ENCODE results near the gene IFNW1.
"Not testable (repeated sequence)": the region's sequence is repeated elsewhere in the genome, so short reads cannot be mapped to it uniquely, and the experiment has no call there.

Gene IFNW1

DNA sequence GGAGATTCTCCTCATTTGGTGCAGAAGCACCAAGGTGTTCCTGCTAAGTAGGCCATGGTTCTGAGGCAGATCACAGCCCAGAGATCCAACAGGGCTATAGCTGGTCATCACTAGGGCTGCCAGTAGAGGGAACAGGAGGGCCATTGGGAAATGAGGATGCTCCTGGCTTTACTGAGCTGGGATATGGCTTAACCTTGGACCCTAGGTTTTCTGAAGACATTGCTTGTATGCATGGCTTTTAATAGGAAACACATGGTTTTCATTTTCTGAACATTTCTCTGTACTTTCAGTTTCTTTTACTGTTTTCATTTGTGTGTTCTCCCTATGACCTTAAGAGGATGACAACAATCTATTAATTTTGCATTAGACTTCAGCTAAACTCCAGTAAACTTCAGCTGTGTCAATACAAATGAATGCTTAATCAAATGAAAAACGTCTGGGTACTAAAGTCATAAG is at the start of gene IFNW1:
IFNW1 (minus strand) TSS at position 406 of the 456 bp plus-strand sequence; CDS start at position 144, 262 bp downstream.
- DNase-seq (ENCODE audit: low spot score) = no peak
- no peak for FAIRE-seq

DNA sequence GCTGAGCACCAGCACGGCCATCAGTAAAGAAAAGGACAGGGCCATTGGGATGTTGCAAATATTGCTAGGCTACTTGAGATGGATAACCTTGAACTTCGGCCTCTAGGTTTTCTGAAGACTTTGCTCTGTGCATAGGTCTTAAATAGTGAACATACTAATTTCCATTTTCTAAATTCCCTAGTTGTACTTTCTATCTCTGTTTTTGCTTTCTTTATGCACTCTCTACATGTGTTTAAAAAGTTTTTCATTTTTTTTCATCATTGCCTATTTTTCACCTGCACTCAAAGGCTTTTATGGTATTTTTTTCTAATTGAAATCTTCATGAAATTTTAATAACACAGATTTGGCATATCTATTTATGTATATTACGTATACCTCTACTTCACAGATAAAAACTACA is 45.9 kb upstream of the IFNW1 start, which contains the start of gene IFNA4:
IFNA4 (minus strand) TSS at position 101 of the 400 bp plus-strand sequence; CDS start at position 45, 56 bp downstream.
- FAIRE-seq = not testable (repeated sequence)

DNA sequence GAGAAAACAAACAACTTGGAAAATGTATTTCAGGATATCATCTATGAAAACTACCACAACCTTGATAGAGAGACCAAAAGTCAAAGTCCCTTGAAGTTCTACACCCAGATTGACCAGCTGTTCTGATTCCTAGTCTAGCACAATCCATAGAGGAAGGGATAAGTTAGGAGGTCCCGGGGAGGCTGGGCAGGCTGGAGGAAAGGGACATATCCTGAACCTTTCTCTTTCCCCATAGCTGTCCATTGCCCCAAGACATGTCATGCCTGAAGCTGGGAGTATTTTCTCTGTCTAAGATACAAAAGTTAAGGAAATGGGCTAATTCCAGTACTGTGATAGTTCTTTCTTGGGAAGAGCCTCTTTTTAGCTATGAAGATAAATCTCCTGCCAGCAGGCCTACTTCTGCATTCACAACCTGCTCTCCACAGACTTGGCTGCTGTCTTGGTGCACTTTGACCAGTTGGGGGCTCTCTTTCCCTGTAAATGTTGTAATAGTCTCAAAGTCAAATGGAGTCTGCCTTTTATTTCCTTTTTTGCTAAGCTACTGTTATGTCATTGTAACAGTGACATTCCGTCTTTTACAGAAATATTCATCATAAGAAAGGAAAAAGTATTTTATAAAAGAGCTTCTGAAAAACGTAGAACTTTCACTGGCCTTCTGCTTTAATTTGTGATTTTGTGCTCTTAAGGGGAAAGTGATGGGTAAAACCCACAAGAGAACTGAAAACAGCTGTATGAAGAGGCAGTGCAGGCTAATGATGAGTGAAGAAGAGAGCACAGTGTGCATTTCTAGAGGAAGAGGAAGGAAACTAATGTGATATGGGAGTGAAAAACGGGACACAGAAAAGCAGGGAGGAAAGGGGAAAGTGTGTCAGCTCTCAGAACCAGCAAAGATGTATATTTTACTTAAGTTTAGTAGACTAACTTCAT is 41.4 kb upstream of the IFNW1 start:
- DNase-seq (ENCODE audit: low spot score); FAIRE-seq: not testable (repeated sequence)

More for the DNA sequence above, 45.9 kb upstream of the IFNW1 start, which contains the start of gene IFNA4:
- DNase-seq (ENCODE audit: low spot score) = not testable (repeated sequence)

DNA sequence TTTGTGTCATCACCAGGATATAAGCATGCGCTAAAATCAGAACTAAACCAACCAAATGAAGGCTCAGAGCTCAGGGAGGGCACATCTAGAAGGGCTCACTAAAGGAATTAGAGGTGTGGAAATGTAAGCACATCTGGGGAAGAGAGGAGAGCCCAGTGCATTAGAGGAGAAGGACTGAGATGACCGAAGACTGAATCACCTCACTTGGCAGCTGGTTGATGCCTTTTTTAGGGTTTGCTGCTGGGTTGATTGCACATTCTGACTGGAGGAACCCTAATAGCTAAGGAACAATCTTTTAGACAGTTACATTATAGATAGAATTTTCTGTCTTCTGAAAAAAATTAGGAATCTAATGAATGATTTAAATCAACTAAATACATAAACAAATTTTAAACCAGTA is 33.0 kb upstream of the IFNW1 start:
- FAIRE-seq = no peak
- no peak for DNase-seq (ENCODE audit: low spot score)

DNA sequence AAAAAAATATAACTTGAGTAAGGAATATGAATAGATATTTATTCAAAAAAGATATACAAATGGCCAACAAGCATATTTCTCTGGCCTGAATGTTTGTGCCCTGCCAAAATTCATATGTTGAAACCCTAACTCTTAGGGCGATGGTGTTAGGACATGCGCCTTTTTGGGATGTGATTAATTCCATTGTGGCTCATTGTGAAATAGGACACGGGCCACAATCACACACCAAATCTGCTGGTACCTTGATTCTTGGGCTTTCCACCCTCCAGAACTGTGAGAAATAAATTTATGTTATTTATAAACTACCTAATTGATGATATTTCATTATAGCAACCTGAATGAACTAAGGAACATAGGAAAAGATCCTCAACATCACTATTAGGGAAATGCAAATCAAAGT is 30.5 kb upstream of the IFNW1 start:
- no peak for DNase-seq (ENCODE audit: low spot score)
- no peak for FAIRE-seq

DNA sequence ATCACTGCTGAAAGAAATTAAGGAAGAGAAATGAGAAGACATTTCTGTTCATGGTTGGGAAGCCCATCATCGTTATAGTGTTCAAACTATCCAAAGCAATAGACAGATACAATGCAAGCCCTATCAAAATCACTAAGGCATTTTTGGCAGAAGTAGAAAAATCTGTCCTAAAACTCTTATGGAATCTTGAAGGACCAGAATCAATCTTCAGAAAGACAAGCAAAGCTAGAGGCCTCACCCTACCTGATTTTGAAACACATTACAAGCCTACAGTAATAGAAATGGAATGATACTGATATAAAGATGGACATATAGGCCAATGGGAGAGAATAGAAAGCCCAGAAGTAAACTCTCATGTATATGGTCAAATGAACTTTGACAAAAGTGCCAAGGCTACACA is 29.7 kb upstream of the IFNW1 start:
- DNase-seq (ENCODE audit: low spot score) (no peak), FAIRE-seq (no peak)

DNA sequence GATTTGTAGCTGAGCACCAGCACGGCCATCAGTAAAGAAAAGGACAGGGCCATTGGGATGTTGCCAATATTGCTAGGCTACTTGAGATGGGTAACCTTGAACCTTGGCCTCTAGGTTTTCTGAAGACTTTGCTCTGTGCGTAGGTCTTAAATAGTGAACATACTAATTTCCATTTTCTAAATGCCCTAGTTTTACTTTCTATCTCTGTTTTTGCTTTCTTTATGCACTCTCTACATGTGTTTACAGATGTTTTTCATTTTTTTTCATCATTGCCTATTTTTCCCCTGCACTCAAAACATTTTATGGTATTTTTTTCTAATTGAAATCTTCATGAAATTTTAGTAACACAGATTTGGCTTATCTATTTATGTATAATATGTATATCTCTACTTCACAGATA is 24.9 kb upstream of the IFNW1 start, which contains the start of gene IFNA21:
IFNA21 (minus strand) TSS at position 101 of the 400 bp plus-strand sequence; CDS start at position 53, 48 bp downstream.
- DNase-seq (ENCODE audit: low spot score); FAIRE-seq: not testable (repeated sequence)

DNA sequence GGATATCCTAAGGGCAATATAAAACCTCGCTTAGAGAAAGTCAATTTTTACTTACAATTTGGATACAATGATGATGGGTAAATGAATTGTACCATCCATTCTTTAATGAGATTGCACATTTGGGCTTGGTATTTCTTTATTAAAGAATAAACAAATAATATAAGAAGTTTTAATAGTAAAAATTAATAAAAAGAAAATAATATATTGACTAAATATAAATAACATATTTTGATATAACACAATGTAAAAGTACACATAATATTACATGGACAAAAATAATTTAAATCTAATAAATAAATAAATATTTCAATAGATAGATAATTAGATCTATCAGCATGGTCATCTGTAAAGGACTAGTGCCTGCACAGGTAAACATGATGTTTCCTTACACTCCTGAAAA is 23.9 kb upstream of the IFNW1 start:
- FAIRE-seq (no peak), DNase-seq (ENCODE audit: low spot score) (no peak)

DNA sequence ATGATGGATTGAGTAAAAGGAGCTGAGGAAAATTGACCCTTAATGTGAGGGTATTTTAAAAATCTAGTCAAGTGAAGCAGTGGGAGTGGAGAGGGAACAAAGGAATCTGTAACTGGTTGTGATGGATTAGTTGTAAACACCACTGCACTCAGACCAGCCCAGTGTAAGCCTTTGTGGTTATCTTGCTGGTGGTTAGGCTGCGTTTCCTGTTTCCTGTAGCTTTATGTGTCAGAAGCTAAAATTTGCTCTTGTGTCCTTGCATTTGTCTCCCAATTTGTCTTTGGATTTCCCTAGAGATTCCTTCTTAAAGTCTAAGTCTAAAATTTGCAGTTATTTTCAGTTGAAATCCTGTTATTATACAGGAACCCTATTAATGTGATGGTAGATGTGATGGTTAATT is 18.5 kb upstream of the IFNW1 start:
- FAIRE-seq = no peak
- no peak for DNase-seq (ENCODE audit: low spot score)

DNA sequence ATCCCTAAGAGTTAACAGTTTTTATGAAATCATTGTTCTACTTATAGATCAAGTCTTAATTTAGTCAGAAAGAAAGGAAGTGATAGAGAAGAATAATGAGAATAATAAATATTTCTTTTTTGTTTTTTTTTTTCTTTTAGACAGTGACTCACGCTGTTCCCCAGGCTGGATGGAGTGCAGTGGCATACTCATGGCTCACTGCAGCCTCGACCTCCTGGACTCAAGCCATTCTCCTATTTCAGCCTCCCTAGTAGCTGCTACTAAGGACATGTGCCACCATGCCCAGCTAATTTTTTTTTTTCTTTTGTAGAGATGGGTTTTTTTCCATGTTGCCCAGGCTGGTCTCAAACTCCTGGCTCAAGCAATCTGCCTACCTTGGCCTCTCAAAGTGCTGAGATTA is 13.9 kb upstream of the IFNW1 start:
- no peak for DNase-seq (ENCODE audit: low spot score)
- no peak for FAIRE-seq

DNA sequence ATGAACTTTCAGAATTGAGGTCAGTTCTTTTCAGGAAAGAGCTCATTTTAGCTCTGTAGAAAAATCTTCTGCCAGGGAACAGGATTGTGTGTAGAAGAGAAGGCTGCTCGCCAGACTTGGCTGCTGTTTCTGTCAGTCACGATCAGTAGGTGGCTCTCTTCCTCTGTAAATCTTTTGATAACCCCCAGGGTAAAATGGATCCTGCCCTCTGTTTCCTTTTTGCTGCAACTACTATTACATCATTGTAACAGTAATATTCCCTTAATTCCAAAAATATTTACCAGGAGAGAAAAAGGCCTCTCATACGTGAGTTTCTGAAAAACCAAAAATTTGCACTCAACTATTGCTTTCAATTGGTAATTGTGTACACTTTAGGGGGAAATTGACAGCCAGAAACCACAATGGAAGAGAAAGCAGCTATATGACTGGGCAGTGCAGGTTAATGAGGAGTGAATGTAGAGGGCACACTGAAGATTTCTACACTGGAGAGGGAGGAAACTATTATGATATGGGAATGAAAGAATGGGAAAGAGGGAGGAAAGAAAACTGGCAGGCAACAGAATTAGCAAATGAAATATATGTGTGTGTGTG is 12.5 kb upstream of the IFNW1 start:
- DNase-seq (ENCODE audit: low spot score) (no peak), FAIRE-seq (no peak)

DNA sequence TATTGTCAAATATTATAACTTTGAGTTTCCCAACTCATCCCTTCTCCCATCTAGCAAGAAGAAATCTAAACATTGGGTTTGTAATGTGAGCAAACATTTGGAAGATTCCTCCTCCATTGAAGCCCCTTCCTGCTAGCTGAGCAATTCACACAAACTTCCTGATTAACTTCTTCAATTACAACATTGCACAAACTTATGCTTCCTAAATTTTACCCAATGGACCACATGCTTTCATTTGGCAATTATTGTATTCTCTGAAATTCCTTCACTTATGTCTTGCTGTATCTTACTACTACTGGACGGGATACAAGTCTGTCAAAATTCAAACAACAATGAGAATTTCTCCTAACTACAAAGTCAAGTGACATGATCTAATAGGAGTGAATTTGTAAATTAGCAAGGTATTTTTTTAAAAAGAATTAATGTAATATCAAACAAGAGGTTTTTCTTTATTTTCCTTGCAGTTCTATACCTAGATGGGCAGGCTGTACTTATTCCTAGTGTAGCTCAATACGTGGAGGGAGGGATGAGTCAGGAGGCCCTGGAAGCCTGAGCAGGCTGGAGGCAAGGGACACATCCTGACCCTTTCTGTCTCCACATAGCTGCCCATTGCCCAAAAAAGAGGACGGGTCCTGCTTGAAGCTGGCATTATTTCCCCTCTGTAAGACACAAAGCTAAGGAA is 11.8 kb upstream of the IFNW1 start:
- FAIRE-seq = no peak
- DNase-seq (ENCODE audit: low spot score) = no peak

DNA sequence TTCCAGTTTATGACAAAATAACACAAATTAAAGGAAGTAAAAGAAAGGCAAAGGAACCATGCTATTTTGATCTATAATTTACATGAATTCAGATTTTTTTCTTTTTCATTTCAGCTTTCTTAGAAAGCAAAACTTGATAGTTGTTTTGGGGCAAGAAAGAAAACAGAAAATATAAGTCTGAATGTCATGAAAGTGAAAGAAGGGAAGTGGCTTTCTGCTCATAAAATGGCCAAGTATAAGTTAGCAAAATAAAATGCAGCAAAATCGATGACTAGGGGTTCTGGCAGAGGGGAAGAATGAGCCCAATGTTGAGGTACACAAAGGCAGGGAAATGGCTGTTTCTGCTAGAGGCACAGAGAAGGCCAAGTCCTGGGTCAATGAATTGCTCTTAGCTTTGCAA is 3.0 kb upstream of the IFNW1 start:
- FAIRE-seq = no peak
- no peak for DNase-seq (ENCODE audit: low spot score)

DNA sequence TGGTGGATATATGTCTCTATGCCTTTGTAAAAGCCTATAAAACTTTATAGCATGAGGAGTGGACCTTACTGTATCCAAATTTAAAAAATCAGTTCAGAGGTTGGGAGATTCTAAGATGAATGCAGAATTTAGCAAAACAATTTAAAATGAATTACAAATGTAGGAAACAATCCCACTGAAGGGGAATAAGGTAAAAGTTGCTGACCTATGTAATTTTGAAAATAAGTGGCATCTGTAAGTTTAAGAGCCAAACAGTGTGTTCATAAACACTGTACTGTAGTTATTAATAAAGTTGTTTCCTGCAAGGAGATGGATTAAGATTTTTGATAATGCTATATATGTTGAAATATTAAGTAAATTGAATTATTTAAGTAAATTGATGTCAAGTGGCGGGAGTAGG is 4.6 kb downstream of the IFNW1 start:
- DNase-seq (ENCODE audit: low spot score) (no peak), FAIRE-seq (no peak)

DNA sequence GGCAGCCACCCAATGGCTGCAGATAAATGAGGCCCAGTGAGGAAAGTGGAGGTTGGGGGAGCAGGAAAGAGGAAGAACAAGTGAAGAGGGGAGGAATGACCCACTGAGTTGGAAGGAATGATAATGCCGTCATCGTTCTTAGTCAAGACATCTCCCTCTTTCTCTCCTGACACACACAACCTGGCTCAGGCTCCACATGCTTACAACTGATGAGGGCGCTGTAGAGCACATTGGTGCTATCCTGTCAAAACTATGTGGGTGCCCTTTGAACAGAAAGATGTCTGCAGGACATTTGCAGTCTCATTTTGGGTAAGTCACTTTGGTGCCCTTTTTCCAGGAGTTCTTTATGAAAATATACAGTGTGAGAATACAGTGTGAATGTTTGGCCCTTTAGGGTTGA is 5.9 kb downstream of the IFNW1 start:
- no peak for DNase-seq (ENCODE audit: low spot score)
- FAIRE-seq = no peak

DNA sequence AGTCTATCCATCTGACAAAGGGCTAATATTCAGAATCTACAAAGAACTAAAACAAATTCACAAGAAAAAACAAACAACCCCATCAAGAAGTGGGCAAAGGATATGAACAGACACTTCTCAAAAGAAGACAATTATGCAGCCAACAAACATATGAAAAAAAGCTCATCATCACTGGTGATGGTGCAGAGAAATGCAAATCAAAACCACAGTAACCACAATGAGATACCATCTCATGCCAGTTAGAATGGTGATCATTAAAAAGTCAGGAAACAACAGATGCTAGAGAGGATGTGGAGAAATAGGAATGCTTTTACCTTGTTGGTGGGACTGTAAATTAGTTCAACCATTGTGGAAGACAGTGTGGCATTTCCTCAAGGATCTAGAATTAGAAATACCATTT is 13.4 kb downstream of the IFNW1 start:
- not testable (repeated sequence) for DNase-seq (ENCODE audit: low spot score); FAIRE-seq

DNA sequence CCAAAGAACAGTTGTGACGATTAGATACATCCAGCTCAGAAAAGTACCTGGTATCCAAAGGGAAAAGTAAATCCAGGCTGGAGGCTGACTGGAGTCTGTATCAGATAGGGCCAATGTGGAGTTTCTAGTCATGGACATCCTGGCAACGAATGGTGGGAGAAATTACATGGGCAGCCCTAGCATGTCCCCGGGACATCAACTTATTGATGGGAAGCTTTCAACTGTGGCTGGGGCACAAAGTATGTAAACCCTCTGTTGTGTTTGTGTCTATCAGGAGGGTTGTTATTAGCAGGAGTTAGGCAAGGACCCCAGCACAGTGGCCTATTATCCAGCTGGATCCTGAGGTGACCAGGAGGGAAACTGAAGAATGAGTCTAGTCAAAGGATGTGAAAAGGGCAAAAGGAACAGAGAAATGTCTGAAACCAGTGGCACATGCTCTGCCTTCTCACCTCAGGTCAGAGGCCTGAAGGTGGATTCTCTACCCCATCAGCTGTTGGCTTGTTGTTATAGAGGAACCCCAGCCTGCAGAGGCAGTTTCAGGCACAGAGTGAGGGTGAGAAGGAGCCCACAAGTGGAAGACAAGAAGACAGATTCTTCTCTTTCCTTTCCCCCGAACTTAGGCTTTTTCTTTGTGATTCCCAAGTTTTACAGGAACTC is 19.9 kb downstream of the IFNW1 start:
- DNase-seq (ENCODE audit: low spot score) (no peak), FAIRE-seq (no peak)

DNA sequence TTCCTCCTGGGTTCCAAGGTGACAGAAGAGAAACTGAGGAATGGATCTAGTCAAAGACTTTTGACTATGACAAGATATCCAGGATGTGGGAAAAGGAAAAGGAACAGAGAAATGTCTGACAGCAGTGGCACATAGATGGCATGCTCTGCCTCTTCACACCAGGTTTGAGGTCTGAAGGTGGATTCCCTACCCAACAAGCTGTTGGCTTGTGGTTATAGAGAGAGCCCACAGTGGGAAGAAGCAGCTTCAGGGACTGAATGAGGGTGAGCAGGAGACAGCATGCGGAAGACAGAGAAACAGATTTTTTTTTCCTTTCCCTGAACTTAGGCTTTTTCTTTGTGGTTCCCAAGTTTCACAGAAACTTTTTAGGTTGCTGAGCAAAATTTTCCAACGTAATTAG is 20.6 kb downstream of the IFNW1 start:
- no peak for FAIRE-seq
- no peak for DNase-seq (ENCODE audit: low spot score)

DNA sequence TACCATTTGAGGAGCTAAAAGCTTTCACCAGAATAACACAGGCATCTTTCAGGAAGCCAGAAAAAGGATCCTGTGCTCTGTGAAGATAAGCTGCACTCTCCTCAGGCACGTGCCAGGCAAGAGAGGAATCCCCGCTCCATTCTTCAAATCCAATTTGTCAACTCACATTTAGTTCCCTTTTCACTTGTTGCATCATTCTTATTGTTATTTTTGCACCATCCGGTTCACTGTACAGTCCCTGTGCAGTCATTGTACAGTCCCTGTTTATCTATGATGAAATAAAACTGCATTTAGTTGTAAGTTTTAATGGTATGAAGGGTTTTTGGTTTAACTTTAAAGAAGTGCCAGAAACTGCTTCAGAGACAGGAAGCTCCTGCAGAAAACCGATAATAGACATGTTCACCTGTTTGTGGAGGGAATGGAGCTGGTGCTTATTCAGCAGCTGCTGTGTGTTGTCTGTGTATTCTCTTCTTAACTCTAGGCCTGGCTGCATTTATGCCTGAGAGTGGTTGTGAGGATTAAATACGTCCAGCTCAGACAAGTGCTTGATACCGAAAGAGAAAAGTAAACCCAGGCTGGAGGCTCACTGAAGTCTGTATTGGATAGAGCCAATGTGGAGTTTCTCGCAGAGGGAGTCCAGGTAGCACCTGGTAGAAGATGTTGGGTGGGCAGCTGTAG is 22.4 kb downstream of the IFNW1 start:
- DNase-seq (ENCODE audit: low spot score) = no peak
- no peak for FAIRE-seq

DNA sequence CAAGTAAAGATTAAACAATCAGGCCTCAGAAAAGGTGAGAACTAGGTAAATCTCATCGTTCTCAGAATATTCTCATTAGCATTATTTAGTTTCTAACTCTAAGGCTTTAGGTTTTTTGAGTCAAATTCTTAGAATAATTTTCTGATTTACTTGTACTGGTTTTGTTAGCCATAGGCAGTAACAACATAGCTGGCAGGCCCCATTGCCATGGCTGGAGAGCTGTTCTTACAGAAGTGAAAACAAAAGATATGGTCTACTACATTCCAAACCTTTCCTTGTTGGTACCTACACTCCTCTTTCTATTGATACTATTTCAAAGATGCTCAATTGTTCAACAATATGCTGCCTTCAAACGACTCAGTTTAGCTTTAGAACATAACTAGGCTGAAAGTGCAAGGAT is 27.3 kb downstream of the IFNW1 start:
- FAIRE-seq (no peak), DNase-seq (ENCODE audit: low spot score) (no peak)
